ENCODE measurements around the gene MTMR6.

- TF ChIP-seq CTCF (conservative IDR thresholded peaks at IDR 0.05) (no peak), EZH2 (IDR thresholded peaks at IDR 0.05; ENCODE audit: low read depth) (no peak)
These were observed 90.3 kb downstream of the MTMR6 start for GRCh38 chr13:25196971-25197370.
